H7 (cell line): ENCODE measurements around the gene APPL2. TPM values are rescaled to one million over a fixed set of nuclear protein-coding genes. Genes with fewer than 3 reads are reported as not detected.

Source experiments
- DNase-seq: peaks from one replicate; pipeline ENCODE4 v3.0.0; 2012
- H3K27me3 ChIP-seq: 2 replicates; pipeline ENCODE4 v1.6.0; 2011; ENCODE audit warnings: mild to moderate bottlenecking, low read length; ENCODE audit not compliant: control insufficient read depth, insufficient read depth
- H3K36me3 ChIP-seq: replicated peaks from 2 replicates; pipeline ENCODE4 v1.5.1; 2011; ENCODE audit warnings: low read length; ENCODE audit not compliant: control insufficient read depth, insufficient read depth
- H3K4me3 ChIP-seq: 2 replicates; pipeline ENCODE4 v1.5.1; 2011; ENCODE audit warnings: low read depth, mild to moderate bottlenecking, control low read depth, low read length, moderate library complexity; ENCODE audit not compliant: insufficient read depth
- total RNA-seq: library from RNA; depleted of rRNA; stranded (reverse); fragments of >200 nt; shearing (Covaris generic); gene quantifications from 2 replicates; pipeline ENCODE4 v1.2.3, GENCODE V29; 2014

Gene APPL2
- total RNA-seq, 1 experiment from 2014 or later = 12.8 TPM

DNA sequence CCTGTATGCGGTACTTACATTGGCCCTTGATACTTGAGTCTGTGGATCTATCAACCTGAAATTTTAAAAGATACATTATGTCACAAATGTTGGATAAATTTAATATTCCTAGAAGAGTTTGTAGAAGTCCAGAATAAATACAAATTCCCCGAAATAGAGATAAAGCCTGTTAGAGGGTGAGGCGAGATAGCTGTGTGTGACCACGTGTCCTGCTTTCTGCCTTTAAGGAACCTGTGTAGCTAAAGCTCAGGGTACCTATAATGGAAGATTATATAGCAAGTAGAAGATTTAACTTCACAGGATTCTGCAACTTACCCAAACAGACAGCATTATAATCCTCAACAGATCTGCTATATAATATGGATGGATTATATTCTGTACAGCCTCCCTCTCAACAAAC is 58.8 kb downstream of the APPL2 start:
- Histone ChIP-seq H3K36me3 (peaks cover 2% of the 10 kb centered on the region; the same call in 1 of the 2 replicates), H3K27me3 (no peaks in the 10 kb centered on the region), H3K4me3 (no peak overlapping the region)
- no peak for DNase-seq

DNA sequence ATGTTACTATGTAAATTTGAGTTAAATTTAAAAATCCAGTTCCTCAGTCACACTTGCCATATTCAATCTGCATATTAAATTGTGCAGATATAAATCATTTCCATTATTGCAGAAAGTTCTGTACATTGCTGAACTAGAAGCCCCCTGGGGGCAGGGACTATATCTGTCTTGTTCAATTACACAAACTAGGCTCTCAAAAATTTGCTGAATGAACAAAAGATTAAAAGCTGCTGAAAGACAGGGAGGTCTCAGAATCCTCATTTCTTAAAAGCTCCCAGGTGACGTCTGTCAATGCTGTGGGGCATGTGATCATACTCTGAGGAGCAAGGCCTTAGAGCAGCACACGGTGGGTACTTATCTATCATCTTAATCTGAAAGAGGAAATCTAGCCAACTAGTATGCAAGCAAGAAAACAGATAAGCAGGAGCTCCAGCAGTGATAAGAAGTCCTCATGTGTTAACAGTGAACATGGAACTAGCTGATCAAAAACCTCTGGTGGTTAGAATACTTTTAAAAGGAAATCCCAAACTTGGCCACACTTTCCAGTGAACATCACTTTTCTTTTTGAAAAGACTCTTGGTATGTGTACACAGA is 60.5 kb downstream of the APPL2 start:
- H3K4me3 ChIP-seq = no peak overlapping the region
- peaks cover 2% of the 10 kb centered on the region; the same call in 1 of the 2 replicates for H3K36me3 ChIP-seq
- H3K27me3 ChIP-seq = no peaks in the 10 kb centered on the region
- no peak for DNase-seq

DNA sequence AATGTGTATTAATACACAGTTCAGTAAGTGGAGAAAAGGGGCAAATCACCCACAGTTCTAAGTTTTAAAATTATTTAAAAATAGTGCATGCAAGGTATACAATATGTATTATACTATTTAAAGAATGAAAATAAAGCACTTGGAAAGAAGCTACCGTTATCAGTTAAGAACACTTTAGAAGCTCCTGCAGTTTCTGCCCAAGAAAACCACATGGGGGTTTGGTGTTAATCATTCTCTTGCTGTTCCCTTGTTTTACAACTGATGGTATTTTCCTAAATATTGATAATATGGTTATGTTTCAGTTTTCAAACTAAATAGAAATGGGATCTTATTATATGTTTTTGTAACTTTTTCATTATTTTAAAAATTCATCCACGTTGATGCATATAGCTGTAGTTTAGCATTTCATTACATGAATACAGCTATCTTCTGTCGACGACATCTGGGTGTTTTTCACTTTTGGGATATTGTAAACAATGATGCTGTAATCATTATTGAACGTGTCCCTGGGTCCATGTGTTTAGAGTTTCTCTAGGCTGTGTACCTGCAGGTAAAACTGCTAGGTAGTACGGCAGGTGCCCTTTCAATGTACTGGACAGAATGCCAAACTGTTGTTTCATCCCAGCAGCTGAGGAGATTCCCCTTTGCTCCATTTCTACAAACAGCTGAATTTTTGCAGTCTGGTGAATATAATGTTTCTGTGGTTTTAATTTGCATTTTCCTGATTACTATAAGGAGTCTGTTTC is 64.1 kb downstream of the APPL2 start:
- H3K27me3 ChIP-seq = no peaks in the 10 kb centered on the region
- H3K36me3 ChIP-seq = peaks cover 3% of the 10 kb centered on the region; the same call in 1 of the 2 replicates
- no peak overlapping the region for H3K4me3 ChIP-seq
- no peak for DNase-seq

DNA sequence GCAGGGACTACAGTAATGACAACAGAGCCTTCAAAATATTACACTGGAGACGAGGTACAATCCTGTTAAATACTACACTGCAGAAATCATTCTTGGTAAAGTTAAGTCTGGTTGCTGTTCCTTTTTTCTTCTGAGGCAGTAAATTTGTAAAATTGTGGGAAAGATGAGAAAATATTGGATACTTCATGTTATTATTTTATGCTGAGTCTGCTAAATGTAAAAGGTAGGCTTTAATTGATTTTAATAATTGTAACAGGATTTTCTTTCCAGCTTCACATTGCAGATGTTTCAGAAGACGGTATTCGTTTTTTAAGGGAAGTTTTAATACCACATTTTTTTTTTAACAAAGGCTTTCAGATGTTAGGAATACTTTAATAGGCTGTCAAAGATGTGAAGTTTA is 65.8 kb downstream of the APPL2 start:
- H3K36me3 ChIP-seq = peaks cover 6% of the 10 kb centered on the region

DNA sequence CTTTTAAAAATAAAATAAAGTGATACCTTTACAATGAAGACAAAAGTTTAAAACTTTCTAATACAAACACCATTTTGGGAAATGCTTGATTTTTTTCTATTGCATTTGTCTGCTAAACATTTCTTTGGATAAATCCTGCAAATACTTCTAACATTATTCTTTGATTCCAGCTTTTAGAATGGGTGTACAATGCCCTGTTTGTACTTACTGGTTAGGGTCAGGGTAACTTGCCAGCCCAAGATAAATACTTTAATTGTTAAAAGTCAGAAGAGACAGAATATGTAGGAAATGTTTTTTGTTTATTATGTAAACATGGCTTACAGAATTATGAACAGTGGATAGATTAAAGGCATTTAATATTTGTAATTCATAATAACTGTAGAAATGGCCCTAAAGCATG is 68.0 kb downstream of the APPL2 start:
- Histone ChIP-seq H3K36me3 (peaks cover 15% of the 10 kb centered on the region), H3K27me3 (no peaks in the 10 kb centered on the region), H3K4me3 (no peak overlapping the region)
- DNase-seq = no peak

More for the DNA sequence above, 65.8 kb downstream of the APPL2 start:
- Histone ChIP-seq H3K27me3 (no peaks in the 10 kb centered on the region), H3K4me3 (no peak overlapping the region)
- no peak for DNase-seq

DNA sequence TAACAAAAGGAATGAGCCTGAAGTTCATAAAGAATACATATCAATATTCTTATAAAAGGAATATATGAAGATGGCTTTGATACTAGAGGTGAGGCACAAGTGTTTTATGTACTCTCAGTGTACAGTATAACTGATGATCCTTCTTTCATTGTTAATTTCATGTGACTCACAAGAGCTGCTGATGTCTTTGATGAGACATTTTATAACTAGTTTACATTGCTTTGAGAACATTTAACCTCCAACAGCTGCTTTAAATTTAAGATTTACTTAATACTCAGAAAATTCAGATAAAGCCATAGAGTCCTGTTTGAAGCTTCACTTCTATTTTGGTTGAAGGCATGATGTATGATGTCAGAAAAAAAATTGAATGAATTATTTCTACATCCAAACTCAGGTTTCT is 68.6 kb downstream of the APPL2 start:
- no peak for DNase-seq
- peaks cover 15% of the 10 kb centered on the region for H3K36me3 ChIP-seq

DNA sequence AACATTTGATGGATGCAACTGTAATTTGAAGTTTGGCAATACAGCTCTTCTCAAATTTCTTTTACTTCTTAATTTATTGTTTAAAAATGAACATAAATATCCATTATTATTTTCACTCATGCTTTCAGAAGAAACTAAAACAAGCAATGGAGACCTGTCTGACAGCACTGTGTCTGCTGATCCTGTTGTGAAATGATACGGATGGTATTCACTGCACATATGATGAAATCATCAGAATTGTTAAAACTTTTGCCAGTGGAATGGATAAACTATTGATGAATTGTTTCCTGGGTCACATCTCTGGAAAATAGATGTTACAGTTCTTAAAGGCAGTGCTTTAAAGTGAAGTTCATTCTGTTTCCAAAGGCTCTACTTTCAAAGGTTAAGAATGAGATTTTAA is 69.2 kb downstream of the APPL2 start:
- Histone ChIP-seq H3K27me3 (no peaks in the 10 kb centered on the region), H3K36me3 (peaks cover 15% of the 10 kb centered on the region), H3K4me3 (no peak overlapping the region)
- DNase-seq = no peak

More for the DNA sequence above, 68.6 kb downstream of the APPL2 start:
- no peaks in the 10 kb centered on the region for H3K27me3 ChIP-seq
- no peak overlapping the region for H3K4me3 ChIP-seq

DNA sequence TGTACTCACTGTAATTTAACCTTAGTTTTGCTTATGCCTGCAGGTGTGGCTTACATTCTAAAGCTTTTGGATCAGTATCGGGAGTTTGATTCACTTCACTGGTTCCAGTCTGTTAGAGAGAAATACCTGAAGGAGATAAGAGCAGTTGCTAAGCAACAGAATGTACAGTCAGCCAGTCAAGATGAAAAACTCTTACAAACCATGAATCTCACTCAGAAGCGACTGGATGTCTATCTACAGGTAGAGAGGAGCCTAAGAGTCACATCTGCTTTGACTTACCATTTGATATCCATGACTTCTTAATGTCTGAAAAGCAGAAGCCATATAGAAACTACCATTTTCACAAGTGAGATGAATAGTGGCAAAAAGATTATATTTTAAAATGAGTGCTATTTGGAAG is 71.9 kb downstream of the APPL2 start:
- Histone ChIP-seq H3K27me3 (no peaks in the 10 kb centered on the region), H3K4me3 (no peak overlapping the region), H3K36me3 (peaks cover 17% of the 10 kb centered on the region)
- DNase-seq = no peak

DNA sequence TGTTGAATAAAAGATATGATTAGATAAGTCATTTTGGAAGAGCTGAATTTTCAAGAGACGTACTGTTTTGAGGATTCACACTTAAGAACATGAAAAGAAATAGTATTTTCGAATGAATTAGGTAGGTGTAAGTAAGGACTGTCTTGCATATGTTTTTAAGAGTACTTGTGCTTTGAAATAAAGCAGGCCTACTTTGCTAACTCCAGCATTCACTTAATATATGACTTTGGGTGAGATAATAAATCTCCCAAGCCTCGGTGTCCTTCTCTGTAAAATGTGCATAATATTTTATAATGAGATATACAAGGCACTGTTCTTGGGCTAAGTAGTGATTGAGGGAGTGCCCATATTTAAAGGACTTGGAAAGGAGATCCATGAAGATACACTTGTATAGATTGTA is 73.8 kb downstream of the APPL2 start:
- Histone ChIP-seq H3K36me3 (peaks cover 18% of the 10 kb centered on the region), H3K27me3 (no peaks in the 10 kb centered on the region), H3K4me3 (no peak overlapping the region)
- no peak for DNase-seq

DNA sequence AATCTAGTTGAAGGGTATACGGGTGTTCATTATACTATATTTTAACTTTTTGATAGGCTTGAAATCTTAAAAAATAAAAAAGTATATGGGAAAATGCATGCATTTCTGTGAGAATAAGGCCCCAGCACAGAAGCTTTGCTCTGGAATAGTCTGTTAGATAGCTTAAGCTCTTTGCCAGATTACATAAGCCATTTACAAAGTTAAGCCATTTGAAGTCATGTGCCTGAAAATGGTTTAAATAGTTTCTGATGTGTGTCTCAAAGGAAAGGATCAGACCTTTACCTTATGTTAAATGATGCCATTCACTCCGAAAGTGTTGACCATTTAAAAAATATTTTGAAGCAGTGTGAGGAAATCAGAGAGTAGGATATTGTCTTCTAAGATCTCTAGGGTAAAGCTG is 77.1 kb downstream of the APPL2 start:
- Histone ChIP-seq H3K4me3 (no peak overlapping the region), H3K27me3 (no peaks in the 10 kb centered on the region), H3K36me3 (peaks cover 12% of the 10 kb centered on the region)
- DNase-seq = no peak

DNA sequence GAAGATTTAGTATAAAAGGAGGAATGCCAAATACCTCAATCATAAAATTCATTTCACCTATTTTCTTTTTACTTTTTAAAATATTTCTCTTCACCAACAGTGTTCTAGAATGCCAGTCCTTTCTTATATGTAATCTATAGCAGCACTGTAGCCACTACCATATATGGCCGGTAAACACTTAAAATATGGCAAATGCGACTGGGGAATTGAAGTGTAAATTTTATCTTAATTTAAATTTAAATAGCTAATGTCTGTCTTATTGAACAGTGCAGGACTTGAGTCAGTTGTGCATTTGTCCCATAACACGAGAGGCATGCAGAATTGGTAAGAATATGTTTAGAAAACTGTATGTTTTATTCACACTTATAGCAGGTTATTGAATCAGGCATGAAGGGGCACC is 78.4 kb downstream of the APPL2 start:
- no peaks in the 10 kb centered on the region for H3K27me3 ChIP-seq
- no peak for DNase-seq
- no peak overlapping the region for H3K4me3 ChIP-seq
- peaks cover 13% of the 10 kb centered on the region for H3K36me3 ChIP-seq

DNA sequence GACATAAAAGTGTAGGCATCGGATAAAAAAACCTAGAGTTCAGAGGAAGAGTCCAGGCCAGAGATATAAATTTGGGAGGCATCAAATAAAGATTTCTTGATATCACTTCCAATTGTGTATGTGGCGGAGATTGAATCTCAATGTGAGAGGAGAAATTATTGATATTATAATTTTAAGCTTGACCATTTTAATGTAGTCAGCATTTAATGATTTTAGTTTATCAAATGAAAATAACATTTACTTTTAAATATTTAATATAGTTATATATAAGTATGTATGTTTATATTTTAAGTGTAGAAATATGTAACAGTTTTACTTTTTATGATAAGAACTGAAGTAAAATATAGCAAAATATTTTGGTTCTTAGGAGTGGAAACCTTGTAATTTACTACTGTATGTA is 79.7 kb downstream of the APPL2 start:
- Histone ChIP-seq H3K27me3 (no peaks in the 10 kb centered on the region), H3K36me3 (peaks cover 16% of the 10 kb centered on the region), H3K4me3 (no peak overlapping the region)
- DNase-seq = no peak

DNA sequence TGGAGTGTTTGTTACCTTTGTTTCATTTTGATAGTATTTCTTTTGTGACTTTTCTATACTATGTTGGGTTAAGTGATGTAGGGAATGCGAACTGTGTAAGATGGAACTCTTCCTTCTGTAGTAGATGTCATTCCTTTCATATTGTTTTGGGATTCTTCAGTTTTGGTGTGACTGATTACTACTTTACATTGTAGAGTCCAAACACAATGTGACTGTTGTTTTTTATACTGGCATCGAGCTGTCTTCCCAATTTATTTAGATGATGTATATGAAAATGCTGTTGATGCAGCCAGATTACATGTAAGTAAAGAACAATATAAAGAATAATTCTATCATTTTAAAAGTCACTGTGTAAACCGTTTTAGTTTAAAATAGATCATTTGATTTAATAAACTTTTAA is 93.7 kb downstream of the APPL2 start:
- Histone ChIP-seq H3K27me3 (no peaks in the 10 kb centered on the region), H3K36me3 (peaks cover 7% of the 10 kb centered on the region), H3K4me3 (no peak overlapping the region)
- DNase-seq = no peak

DNA sequence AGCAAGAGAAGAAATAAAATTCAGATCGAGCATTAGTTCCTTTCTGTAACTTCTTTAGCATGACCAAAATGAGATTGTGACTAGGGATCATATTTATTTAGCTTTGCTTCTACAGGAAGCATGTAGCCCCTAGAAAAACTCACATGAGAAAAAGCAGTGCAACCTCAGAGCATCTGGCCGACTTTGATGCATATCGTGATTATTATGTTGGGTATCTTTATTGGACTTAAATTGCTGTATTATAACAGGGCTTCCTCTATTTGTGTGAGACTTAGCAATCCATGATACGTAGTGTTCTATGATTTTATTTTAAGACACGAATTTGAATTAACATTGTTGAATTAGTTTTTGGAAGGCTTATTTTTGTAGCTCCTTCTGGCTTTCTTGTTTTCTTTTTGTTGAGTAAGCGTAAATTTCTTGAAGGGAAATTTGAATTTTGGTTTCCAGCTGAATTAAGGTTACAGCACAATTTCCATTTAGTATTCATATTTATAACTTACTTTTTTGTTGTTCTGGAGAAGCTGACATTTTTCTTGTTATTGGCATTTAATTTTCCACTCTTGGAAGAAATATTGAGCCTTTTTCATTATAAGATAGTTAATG is 94.6 kb downstream of the APPL2 start:
- peaks cover 7% of the 10 kb centered on the region for H3K36me3 ChIP-seq
- no peak overlapping the region for H3K4me3 ChIP-seq
- no peak for DNase-seq
- H3K27me3 ChIP-seq = no peaks in the 10 kb centered on the region

DNA sequence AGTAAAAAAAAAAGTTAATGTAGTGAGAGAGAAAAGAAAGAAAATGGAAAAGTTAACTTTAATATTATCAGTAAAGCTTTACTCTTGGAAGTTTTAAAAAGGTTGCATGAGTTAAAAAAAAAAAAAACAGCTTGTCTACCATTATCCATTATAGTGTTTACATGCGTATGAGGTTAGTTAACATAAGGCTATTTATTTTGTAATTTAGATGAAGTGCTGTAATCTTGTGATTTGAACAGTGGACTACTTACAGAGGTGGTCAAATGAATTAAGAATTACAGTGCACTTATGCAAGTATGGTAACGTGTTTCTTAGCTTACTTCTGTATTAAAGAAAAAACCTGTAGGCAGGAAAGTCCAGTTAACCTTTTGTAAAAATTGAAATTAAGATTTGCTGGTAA is 97.7 kb downstream of the APPL2 start:
- Histone ChIP-seq H3K4me3 (no peak overlapping the region), H3K36me3 (peaks cover 7% of the 10 kb centered on the region), H3K27me3 (no peaks in the 10 kb centered on the region)
- DNase-seq = no peak
